Progenitor cell of endocrine pancreas (in vitro differentiated cells): ENCODE data around the gene ERCC6L. TPM values are rescaled to one million over a fixed set of nuclear protein-coding genes. Genes with fewer than 3 reads are reported as not detected.
A peak's percentile ranks its signal among the peaks of the same experiment; 100 is the strongest.

ENCODE experiments used
- DNase-seq: peaks from one replicate; pipeline ENCODE4 v3.0.0; 2021; ENCODE audit warnings: low spot score; ENCODE audit not compliant: unreplicated experiment
- H3K27ac Mint-ChIP-seq: 2 replicates; pipeline ENCODE4 v1.8.0; 2021; ENCODE audit warnings: mild to moderate bottlenecking, moderate library complexity, mixed read lengths
- H3K27me3 Mint-ChIP-seq: 2 replicates; pipeline ENCODE4 v1.8.0; 2021; ENCODE audit warnings: mixed read lengths
- H3K36me3 Mint-ChIP-seq: 2 replicates; pipeline ENCODE4 v1.8.0; 2022; ENCODE audit warnings: mixed read lengths; ENCODE audit not compliant: insufficient read depth
- H3K4me1 Mint-ChIP-seq: 2 replicates; pipeline ENCODE4 v1.8.0; 2021; ENCODE audit warnings: low read depth, mixed read lengths
- H3K4me3 Mint-ChIP-seq: 2 replicates; pipeline ENCODE4 v1.8.0; 2021; ENCODE audit warnings: low read depth, mild to moderate bottlenecking, moderate library complexity, mixed read lengths
- H3K9me3 Mint-ChIP-seq: 2 replicates; pipeline ENCODE4 v1.8.0; 2021; ENCODE audit warnings: low read depth, mixed read lengths
- total RNA-seq: library from RNA; stranded (reverse); gene quantifications from 2 replicates; pipeline ENCODE4 v1.2.1, GENCODE V29; 2021
- TF ChIP-seq, protein P1 (sequence below): fragments of 200-600 bp; sonication (generic); IDR thresholded peaks from one replicate; pipeline ENCODE4 v1.5.0; 2021; ENCODE audit warnings: antibody characterized with exemption, mild to moderate bottlenecking; ENCODE audit not compliant: unreplicated experiment

ERCC6L gene
- total RNA-seq, 1 donor from 2014 or later: 5.6 TPM

DNA sequence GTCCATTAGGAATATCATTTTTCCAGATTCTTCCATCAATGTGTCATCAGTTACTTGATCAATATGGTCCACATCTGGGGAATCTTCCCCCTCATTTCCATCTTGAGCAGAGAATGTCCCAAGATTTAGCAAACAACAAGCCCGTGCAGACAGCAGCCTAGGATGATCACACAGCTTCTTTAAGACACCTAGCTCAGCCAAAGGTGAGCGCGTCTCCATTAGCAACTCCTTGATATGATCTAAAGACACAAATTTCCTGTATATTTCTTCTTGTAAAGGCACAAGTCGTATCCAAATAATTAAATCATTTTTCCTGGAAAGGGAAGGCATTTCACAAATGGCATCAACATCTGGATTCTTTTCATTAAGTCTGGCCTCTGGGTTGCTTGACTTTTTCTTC, 31.5 kb downstream of the ERCC6L start:
- Mint-ChIP-seq H3K9me3 (peaks cover 21% of the 10 kb centered on the region), H3K27ac (no peak overlapping the region), H3K27me3 (no peaks in the 10 kb centered on the region), H3K36me3 (peaks cover 16% of the 10 kb centered on the region), H3K4me3 (no peak overlapping the region), H3K4me1 (no peaks in the 10 kb centered on the region)
- DNase-seq: no peak
- TF ChIP-seq, protein P1, sequence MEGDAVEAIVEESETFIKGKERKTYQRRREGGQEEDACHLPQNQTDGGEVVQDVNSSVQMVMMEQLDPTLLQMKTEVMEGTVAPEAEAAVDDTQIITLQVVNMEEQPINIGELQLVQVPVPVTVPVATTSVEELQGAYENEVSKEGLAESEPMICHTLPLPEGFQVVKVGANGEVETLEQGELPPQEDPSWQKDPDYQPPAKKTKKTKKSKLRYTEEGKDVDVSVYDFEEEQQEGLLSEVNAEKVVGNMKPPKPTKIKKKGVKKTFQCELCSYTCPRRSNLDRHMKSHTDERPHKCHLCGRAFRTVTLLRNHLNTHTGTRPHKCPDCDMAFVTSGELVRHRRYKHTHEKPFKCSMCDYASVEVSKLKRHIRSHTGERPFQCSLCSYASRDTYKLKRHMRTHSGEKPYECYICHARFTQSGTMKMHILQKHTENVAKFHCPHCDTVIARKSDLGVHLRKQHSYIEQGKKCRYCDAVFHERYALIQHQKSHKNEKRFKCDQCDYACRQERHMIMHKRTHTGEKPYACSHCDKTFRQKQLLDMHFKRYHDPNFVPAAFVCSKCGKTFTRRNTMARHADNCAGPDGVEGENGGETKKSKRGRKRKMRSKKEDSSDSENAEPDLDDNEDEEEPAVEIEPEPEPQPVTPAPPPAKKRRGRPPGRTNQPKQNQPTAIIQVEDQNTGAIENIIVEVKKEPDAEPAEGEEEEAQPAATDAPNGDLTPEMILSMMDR: no peak

DNA sequence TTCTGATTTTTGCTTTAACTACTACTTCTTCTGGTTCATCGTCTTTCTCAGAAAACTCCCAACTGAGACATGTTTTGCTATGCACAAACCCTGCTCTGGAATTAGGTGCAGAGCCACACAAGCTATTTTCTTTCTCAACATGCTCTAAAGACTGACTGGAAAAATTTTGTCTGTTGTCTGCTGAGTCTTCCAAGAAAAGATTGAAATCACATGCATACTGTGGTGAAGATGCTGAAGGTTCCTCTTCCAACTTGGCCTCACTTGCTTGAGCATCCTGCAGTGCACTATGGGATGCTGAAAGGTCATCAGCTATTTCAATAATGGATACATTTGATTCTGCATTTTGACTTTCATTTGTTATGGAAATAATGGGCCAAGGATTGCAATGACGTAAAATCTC, 33.1 kb downstream of the ERCC6L start:
- H3K4me3 Mint-ChIP-seq: no peak overlapping the region
- TF ChIP-seq, protein P1: no peak
- H3K36me3 Mint-ChIP-seq: peaks cover 15% of the 10 kb centered on the region
- H3K4me1 Mint-ChIP-seq: no peaks in the 10 kb centered on the region
- DNase-seq: no peak
- no peak overlapping the region for H3K27ac Mint-ChIP-seq
- H3K9me3 Mint-ChIP-seq: peaks cover 17% of the 10 kb centered on the region
- no peaks in the 10 kb centered on the region for H3K27me3 Mint-ChIP-seq

DNA sequence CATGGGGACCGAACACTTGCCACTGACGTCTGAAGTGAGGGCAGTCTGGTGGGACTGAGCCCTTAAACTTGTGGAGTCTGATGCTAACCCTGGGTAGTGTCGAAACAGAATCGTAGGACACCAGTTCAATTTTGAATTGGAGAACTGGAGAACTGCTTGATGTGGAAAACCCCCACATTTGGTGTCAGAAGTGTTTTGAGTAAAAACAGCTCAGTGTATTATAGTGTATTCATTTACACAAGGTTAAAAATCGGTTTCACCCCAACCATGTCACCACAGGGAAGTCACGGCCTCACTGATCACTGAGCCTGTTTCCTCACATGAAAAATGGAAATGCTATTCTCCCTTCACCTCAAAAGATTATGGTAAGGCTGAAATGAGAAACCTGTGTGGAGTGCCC, 35.4 kb downstream of the ERCC6L start:
- TF ChIP-seq, protein P1: no peak
- H3K36me3 Mint-ChIP-seq: peaks cover 8% of the 10 kb centered on the region
- no peaks in the 10 kb centered on the region for H3K27me3 Mint-ChIP-seq
- no peak overlapping the region for H3K27ac Mint-ChIP-seq
- DNase-seq: no peak
- H3K4me3 Mint-ChIP-seq: no peak overlapping the region
- no peaks in the 10 kb centered on the region for H3K4me1 Mint-ChIP-seq
- peaks cover 10% of the 10 kb centered on the region for H3K9me3 Mint-ChIP-seq

DNA sequence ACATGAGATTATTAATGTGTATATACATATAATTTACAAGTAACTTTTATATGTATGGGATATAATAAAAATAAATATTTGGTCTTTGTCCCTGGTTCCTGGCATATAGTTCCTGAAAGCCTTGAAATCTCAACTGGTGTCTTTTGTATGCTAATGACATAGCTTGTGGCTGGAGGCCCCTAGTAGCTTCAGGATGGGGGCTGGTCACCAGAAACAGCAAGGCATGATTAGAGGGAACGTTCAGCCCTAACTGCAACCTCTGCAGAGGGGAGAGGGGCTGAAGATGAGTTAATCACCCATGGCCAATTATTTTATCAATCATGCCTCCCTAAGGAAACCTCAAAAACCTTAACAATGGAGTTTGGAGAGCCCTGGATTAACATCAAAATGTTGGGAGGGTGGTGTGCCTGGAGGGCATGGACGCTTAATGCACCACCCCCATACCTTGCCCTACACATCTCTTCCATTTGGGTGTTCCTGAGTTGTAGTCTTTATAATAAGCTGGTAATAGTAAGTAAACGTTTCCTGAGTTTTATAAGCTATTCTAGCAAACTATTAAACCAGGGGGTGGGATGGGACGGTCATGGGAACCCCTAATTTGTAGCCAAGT, 35.9 kb downstream of the ERCC6L start:
- no peak for DNase-seq
- H3K27ac Mint-ChIP-seq: no peak overlapping the region
- H3K9me3 Mint-ChIP-seq: peaks cover 10% of the 10 kb centered on the region
- no peaks in the 10 kb centered on the region for H3K27me3 Mint-ChIP-seq
- TF ChIP-seq, protein P1: no peak
- no peaks in the 10 kb centered on the region for H3K4me1 Mint-ChIP-seq
- H3K4me3 Mint-ChIP-seq: no peak overlapping the region
- peaks cover 10% of the 10 kb centered on the region for H3K36me3 Mint-ChIP-seq

DNA sequence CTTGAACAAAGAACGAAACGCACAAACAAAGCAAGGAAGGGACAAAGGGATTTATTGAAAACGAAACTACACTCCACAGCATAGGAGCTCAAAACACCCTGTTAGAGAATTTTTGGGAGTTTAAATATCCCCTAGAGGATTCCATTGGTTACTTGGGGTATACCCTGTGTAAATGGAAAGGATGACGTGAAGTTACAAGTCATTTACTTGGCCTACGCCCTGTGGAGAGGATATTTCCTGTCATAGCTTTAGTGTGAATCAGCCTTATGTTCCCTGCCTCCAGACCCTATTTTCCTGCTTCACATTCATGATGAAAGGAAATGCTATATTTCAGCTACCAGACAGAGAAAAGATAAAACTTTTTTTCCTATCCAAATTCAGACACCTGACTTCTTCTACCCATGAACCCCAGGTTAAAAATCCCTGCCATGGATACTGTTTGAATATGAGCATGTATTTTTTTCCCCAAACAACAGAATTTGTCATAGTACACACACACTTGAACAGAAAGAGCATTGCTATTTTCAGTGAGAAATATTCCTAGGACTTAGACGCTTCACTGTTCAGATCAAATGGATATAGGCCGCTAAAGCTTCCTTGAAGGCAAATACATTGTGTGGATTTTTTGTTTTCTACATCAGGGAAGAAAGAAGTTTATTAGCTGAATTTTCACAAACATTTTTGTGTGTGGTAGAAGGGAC, 36.8 kb downstream of the ERCC6L start:
- DNase-seq: no peak
- peaks cover 11% of the 10 kb centered on the region for H3K36me3 Mint-ChIP-seq
- peak overlapping the region; percentile 52 for H3K27ac Mint-ChIP-seq
- no peaks in the 10 kb centered on the region for H3K4me1 Mint-ChIP-seq
- no peaks in the 10 kb centered on the region for H3K27me3 Mint-ChIP-seq
- H3K4me3 Mint-ChIP-seq: no peak overlapping the region
- H3K9me3 Mint-ChIP-seq: peaks cover 10% of the 10 kb centered on the region
- TF ChIP-seq, protein P1: no peak
